Measurements from ENCODE around the gene RAD1. TPM values are rescaled to one million over a fixed set of nuclear protein-coding genes. Genes with fewer than 3 reads are reported as not detected.

Gene RAD1
- polyA plus RNA-seq, 1 donor from 2014 or later = 37.2 TPM

DNA sequence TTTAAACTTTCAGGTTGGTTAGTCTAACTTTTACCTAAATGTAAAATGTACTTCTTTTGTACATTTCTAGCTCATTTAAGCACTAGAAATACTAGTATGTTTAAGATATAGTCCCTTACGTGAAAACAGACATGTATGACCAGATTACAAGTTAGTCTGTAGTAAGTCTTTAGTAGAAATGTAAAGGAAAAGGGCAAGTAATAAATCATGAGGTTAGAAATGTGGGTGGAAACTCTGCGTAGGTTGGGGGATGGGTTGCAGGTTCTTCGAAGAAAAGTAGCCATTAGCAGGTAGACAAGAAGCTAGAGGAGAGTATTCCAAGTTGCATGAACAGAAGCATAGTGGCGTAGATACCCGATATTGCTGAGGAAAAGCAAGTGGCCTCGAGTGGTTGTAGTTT is 22.9 kb downstream of the RAD1 start:
- H3K27me3 ChIP-seq (ENCODE audit: insufficient read depth, low read depth, low read length) = no peaks in the 10 kb centered on the region
- H3K36me3 ChIP-seq (ENCODE audit: insufficient read depth, low read length) = no peaks in the 10 kb centered on the region

GRCh38 chr5:34891981-34892380 is 23.3 kb downstream of the RAD1 start:
- Histone ChIP-seq H3K9ac (ENCODE audit: low read length) (no peak overlapping the region), H3K27me3 (ENCODE audit: insufficient read depth, low read depth, low read length) (no peaks in the 10 kb centered on the region), H3K79me2 (replicated peaks; ENCODE audit: insufficient read depth, low read length) (no peaks in the 10 kb centered on the region), H2AFZ (ENCODE audit: low read depth, low read length) (no peak overlapping the region), H4K20me1 (ENCODE audit: insufficient read depth) (no peaks in the 10 kb centered on the region), H3K4me2 (ENCODE audit: low read length) (no peak overlapping the region), H3K4me3 (ENCODE audit: low read length) (no peak overlapping the region), H3K27ac (ENCODE audit: low read length) (no peak overlapping the region), H3K36me3 (ENCODE audit: insufficient read depth, low read length) (no peaks in the 10 kb centered on the region), H3K9me2 (ENCODE audit: insufficient read depth, low read length) (no peaks in the 10 kb centered on the region), H3F3A (ENCODE audit: insufficient read depth, low read length, poor library complexity, severe bottlenecking) (no peaks in the 10 kb centered on the region), H3K9me3 (ENCODE audit: low read length) (no peaks in the 10 kb centered on the region)
- no peak for TF ChIP-seq TAF1 (IDR thresholded peaks at IDR 0.05; ENCODE audit: low read depth)
- TF ChIP-seq POLR2AphosphoS5 (IDR thresholded peaks at IDR 0.05) = no peak
- TF ChIP-seq EZH2 (IDR thresholded peaks at IDR 0.05; ENCODE audit: borderline replicate concordance, insufficient read depth, low read length, poor library complexity, severe bottlenecking) = no peak
- TF ChIP-seq, protein P1, sequence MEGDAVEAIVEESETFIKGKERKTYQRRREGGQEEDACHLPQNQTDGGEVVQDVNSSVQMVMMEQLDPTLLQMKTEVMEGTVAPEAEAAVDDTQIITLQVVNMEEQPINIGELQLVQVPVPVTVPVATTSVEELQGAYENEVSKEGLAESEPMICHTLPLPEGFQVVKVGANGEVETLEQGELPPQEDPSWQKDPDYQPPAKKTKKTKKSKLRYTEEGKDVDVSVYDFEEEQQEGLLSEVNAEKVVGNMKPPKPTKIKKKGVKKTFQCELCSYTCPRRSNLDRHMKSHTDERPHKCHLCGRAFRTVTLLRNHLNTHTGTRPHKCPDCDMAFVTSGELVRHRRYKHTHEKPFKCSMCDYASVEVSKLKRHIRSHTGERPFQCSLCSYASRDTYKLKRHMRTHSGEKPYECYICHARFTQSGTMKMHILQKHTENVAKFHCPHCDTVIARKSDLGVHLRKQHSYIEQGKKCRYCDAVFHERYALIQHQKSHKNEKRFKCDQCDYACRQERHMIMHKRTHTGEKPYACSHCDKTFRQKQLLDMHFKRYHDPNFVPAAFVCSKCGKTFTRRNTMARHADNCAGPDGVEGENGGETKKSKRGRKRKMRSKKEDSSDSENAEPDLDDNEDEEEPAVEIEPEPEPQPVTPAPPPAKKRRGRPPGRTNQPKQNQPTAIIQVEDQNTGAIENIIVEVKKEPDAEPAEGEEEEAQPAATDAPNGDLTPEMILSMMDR (IDR thresholded peaks at IDR 0.05; ENCODE audit: poor library complexity, severe bottlenecking) = no peak
- no peak for TF ChIP-seq EP300 (conservative IDR thresholded peaks at IDR 0.05; ENCODE audit: poor library complexity, severe bottlenecking)
- no peak for TF ChIP-seq SMC3 (conservative IDR thresholded peaks at IDR 0.05; ENCODE audit: poor library complexity)
- TF ChIP-seq, protein P2, sequence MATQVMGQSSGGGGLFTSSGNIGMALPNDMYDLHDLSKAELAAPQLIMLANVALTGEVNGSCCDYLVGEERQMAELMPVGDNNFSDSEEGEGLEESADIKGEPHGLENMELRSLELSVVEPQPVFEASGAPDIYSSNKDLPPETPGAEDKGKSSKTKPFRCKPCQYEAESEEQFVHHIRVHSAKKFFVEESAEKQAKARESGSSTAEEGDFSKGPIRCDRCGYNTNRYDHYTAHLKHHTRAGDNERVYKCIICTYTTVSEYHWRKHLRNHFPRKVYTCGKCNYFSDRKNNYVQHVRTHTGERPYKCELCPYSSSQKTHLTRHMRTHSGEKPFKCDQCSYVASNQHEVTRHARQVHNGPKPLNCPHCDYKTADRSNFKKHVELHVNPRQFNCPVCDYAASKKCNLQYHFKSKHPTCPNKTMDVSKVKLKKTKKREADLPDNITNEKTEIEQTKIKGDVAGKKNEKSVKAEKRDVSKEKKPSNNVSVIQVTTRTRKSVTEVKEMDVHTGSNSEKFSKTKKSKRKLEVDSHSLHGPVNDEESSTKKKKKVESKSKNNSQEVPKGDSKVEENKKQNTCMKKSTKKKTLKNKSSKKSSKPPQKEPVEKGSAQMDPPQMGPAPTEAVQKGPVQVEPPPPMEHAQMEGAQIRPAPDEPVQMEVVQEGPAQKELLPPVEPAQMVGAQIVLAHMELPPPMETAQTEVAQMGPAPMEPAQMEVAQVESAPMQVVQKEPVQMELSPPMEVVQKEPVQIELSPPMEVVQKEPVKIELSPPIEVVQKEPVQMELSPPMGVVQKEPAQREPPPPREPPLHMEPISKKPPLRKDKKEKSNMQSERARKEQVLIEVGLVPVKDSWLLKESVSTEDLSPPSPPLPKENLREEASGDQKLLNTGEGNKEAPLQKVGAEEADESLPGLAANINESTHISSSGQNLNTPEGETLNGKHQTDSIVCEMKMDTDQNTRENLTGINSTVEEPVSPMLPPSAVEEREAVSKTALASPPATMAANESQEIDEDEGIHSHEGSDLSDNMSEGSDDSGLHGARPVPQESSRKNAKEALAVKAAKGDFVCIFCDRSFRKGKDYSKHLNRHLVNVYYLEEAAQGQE (IDR thresholded peaks at IDR 0.05; ENCODE audit: borderline replicate concordance) = no peak
- no peak for TF ChIP-seq RAD21 (conservative IDR thresholded peaks at IDR 0.05)
- TF ChIP-seq MXI1 (conservative IDR thresholded peaks at IDR 0.05; ENCODE audit: poor library complexity, severe bottlenecking) = no peak

More for the DNA sequence above, 22.9 kb downstream of the RAD1 start:
- no peak overlapping the region for H3K9ac ChIP-seq (ENCODE audit: low read length)
- H3K27ac ChIP-seq (ENCODE audit: low read length) = no peak overlapping the region
- no peaks in the 10 kb centered on the region for H3K79me2 ChIP-seq (replicated peaks; ENCODE audit: insufficient read depth, low read length)
- H3F3A ChIP-seq (ENCODE audit: insufficient read depth, low read length, poor library complexity, severe bottlenecking) = no peaks in the 10 kb centered on the region
- H3K9me3 ChIP-seq (ENCODE audit: low read length) = no peaks in the 10 kb centered on the region
- no peak overlapping the region for H3K4me2 ChIP-seq (ENCODE audit: low read length)
- H2AFZ ChIP-seq (ENCODE audit: low read depth, low read length) = no peak overlapping the region
- TF ChIP-seq, protein P1 (IDR thresholded peaks at IDR 0.05; ENCODE audit: poor library complexity, severe bottlenecking) = no peak
- no peaks in the 10 kb centered on the region for H3K9me2 ChIP-seq (ENCODE audit: insufficient read depth, low read length)
- H3K4me3 ChIP-seq (ENCODE audit: low read length) = no peak overlapping the region
- H4K20me1 ChIP-seq (ENCODE audit: insufficient read depth) = no peaks in the 10 kb centered on the region
